Measurements from ENCODE around the gene NBEAL1. TPM values are rescaled to one million over a fixed set of nuclear protein-coding genes. Genes with fewer than 3 reads are reported as not detected.
"Not testable (repeated sequence)": the region's sequence is repeated elsewhere in the genome, so short reads cannot be mapped to it uniquely, and the experiment has no call there.

NBEAL1 gene
- total RNA-seq, 2 donors from 2014 or later, result 29.6 to 31.6 TPM

DNA sequence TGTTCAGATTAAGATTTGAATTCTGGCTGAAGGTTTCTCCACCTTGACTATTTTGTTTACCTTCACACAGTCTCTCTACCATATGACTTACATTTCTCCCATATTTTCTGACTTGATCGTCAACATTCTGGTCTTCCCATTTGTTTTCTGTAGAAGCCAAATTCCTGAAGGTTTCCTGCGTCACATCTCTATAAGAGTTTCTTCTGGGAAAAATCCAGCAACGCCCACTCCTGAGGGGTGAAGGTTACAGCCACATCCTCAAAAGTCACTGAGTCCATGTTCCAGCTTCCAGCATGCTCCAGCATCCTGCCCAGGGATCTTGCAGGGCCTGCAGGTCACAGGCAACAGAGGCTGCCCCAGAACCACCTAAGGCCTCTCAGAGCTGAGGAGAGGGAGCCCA lies 47.5 kb downstream of the NBEAL1 start:
- no peak for ATAC-seq
- 79 to 83% methylated on average over 3 of the region's 3 CpGs for WGBS, 2 donors
- intact Hi-C loops (cut with DNase I), result no loop called here

DNA sequence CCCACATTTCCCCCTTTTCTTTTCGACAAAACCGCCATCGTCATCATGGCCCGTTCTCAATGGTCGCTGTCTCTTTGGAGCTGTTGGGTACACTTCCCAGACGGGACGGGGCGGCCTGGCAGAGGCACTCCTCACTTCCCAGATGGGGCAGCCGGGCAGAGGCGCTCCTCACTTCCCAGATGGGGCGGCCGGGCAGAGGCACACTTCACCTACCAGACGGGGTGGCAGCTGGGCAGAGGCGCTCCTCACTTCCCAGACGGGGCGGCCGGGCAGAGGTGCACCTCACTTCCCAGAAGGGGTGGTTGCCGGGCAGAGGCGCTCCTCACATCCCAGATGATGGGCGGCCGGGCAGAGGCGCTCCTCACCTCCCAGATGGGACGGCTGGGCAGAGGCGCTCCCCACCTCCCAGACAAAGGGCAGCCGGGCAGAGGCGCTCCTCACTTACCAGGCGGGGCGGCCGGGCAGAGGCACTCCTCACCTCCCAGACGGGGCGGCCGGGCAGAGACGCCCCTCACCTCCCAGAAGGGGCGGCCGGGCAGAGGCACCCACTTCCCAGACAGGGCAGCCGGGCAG lies 51.9 kb downstream of the NBEAL1 start:
- H3K4me3 ChIP-seq; H3K36me3 ChIP-seq (replicated peaks in 1 of 2; ENCODE audit: insufficient read depth in 1 of 2, low read depth in 2 of 2); DNase-seq; ATAC-seq; intact Hi-C loops (cut with DNase I); H3K9me3 ChIP-seq; H3K4me1 ChIP-seq; H3K27ac ChIP-seq; H3K27me3 ChIP-seq: not testable (repeated sequence)
- WGBS, 2 donors, result 97 to 100% methylated on average over 15 to 28 of the region's 36 CpGs

More for the DNA sequence above, 47.5 kb downstream of the NBEAL1 start:
- H3K9me3 ChIP-seq, result no peaks in the 10 kb centered on the region
- TF ChIP-seq, protein P1, sequence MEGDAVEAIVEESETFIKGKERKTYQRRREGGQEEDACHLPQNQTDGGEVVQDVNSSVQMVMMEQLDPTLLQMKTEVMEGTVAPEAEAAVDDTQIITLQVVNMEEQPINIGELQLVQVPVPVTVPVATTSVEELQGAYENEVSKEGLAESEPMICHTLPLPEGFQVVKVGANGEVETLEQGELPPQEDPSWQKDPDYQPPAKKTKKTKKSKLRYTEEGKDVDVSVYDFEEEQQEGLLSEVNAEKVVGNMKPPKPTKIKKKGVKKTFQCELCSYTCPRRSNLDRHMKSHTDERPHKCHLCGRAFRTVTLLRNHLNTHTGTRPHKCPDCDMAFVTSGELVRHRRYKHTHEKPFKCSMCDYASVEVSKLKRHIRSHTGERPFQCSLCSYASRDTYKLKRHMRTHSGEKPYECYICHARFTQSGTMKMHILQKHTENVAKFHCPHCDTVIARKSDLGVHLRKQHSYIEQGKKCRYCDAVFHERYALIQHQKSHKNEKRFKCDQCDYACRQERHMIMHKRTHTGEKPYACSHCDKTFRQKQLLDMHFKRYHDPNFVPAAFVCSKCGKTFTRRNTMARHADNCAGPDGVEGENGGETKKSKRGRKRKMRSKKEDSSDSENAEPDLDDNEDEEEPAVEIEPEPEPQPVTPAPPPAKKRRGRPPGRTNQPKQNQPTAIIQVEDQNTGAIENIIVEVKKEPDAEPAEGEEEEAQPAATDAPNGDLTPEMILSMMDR (IDR thresholded peaks at IDR 0.05), result no peak
- no peak for TF ChIP-seq POLR2A (IDR thresholded peaks at IDR 0.05)
- no peaks in the 10 kb centered on the region for H3K27me3 ChIP-seq
- no peak overlapping the region for H3K27ac ChIP-seq
- no peak for DNase-seq
- H3K36me3 ChIP-seq (replicated peaks in 1 of 2; ENCODE audit: insufficient read depth in 1 of 2, low read depth in 2 of 2), result no peaks in the 10 kb centered on the region
- no peaks in the 10 kb centered on the region for H3K4me1 ChIP-seq
- no peak overlapping the region for H3K4me3 ChIP-seq

DNA sequence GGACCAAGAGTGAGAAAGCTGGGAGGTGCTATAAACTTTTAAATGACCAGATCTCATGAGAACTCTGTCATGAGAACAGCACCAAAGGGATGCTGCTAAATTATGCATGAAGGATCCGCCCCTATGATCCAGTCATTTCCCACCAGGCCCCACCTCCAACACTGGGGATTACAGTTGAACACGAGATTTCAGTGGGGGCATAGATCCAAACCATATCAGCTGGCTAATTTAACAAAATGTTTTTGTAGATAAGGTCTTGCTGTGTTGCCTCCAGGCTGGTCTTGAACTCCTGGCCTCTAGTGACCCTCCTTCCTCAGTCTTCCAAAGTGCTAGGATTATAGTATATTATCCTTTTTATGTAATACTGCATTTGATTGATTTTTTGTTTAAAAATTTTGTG lies 56.0 kb downstream of the NBEAL1 start:
- WGBS, 2 donors, result 58 to 63% methylated on average over 2 of the region's 2 CpGs
- no peak for DNase-seq
- no peak overlapping the region for H3K27ac ChIP-seq

DNA sequence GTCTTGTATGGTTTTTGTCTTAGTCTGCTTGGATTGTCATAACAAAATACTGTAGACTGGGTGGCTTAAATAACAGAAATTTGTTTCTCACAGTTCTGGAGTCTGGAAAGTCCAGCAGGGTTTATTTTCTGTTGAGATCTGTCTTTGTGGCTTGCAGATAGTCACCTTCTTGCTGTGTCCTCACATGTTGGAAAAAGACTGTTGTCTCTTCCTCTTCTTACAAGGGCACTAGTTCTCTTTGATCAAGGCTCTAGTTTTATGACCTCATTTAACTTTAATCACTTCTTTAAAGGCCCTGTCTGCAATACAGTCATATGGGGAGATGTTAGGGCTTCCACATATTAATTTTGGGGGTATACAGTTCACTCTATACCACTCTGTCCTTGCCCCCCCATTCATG lies 56.5 kb downstream of the NBEAL1 start:
- H3K4me3 ChIP-seq, result no peak overlapping the region
- DNase-seq (no peak), ATAC-seq (no peak)
- no peaks in the 10 kb centered on the region for H3K9me3 ChIP-seq
- no peaks in the 10 kb centered on the region for H3K4me1 ChIP-seq
- H3K27me3 ChIP-seq, result no peaks in the 10 kb centered on the region
- H3K36me3 ChIP-seq (replicated peaks in 1 of 2; ENCODE audit: insufficient read depth in 1 of 2, low read depth in 2 of 2), result no peaks in the 10 kb centered on the region
- no peak overlapping the region for H3K27ac ChIP-seq
- no peak for TF ChIP-seq POLR2A (IDR thresholded peaks at IDR 0.05)
- TF ChIP-seq, protein P1 (IDR thresholded peaks at IDR 0.05), result no peak
- intact Hi-C loops (cut with DNase I), result no loop called here

More for the DNA sequence above, 56.0 kb downstream of the NBEAL1 start:
- ATAC-seq, result no peak
- no peaks in the 10 kb centered on the region for H3K36me3 ChIP-seq (replicated peaks in 1 of 2; ENCODE audit: insufficient read depth in 1 of 2, low read depth in 2 of 2)
- no peaks in the 10 kb centered on the region for H3K27me3 ChIP-seq
- no peaks in the 10 kb centered on the region for H3K4me1 ChIP-seq
- H3K4me3 ChIP-seq, result no peak overlapping the region
- intact Hi-C loops (cut with DNase I), result no loop called here
- H3K9me3 ChIP-seq, result no peaks in the 10 kb centered on the region
- no peak for TF ChIP-seq POLR2A (IDR thresholded peaks at IDR 0.05)
- TF ChIP-seq, protein P1 (IDR thresholded peaks at IDR 0.05), result no peak

DNA sequence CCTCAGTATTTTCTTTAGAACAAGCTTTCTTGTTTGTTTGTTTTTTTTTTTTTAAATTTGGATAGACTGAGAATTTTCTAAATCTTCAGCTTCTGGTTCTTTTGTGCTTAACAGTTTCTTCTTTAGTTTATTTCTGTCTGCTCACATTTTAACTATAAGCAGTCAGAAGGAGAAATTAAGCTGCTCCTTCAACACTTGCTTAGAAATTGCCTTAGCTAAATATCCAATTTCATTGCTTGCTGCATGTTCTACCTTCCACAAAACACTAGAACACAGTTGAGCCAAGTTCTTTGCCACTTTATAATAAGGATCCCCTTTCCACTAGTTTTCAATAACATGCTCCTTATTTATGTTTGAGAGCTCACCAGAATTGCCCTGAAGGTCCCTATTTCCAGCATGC lies 57.7 kb downstream of the NBEAL1 start:
- no peaks in the 10 kb centered on the region for H3K36me3 ChIP-seq (replicated peaks in 1 of 2; ENCODE audit: insufficient read depth in 1 of 2, low read depth in 2 of 2)
- intact Hi-C loops (cut with DNase I), result no loop called here
- H3K9me3 ChIP-seq, result no peaks in the 10 kb centered on the region
- TF ChIP-seq POLR2A (IDR thresholded peaks at IDR 0.05), result no peak
- TF ChIP-seq, protein P1 (IDR thresholded peaks at IDR 0.05), result no peak
- no peak for ATAC-seq
- no peaks in the 10 kb centered on the region for H3K4me1 ChIP-seq
- no peaks in the 10 kb centered on the region for H3K27me3 ChIP-seq
- H3K27ac ChIP-seq, result no peak overlapping the region
- DNase-seq, result no peak
- no peak overlapping the region for H3K4me3 ChIP-seq
